Measurements from ENCODE around the gene BLOC1S5. TPM values are rescaled to one million over a fixed set of nuclear protein-coding genes. Genes with fewer than 3 reads are reported as not detected.

BLOC1S5 gene
- total and polyA plus RNA-seq, 9 of the 15 experiments (the other 6 are each of a cell fraction or from before 2014, with no cell fraction given), result 8.5 to 41.0 (median 27.7) TPM

GRCh38 chr6:7974938-7975763 is 89.0 kb downstream of the BLOC1S5 start (continued):
- TF ChIP-seq STAT6 (CRISPR knock-in tag; IDR thresholded peaks at IDR 0.05), result no peak
- no peak for TF ChIP-seq MXI1 (IDR thresholded peaks at IDR 0.05; ENCODE audit: low read depth, low read length)
- TF ChIP-seq C11orf30 (IDR thresholded peaks at IDR 0.05; ENCODE audit: low read depth), result peak; percentile 30; the same call in 1 of the 2 replicates
- no peak for TF ChIP-seq CBX2 (IDR thresholded peaks at IDR 0.05; ENCODE audit: insufficient read depth, low read length, poor library complexity, severe bottlenecking)
- TF ChIP-seq SRSF3 (IDR thresholded peaks at IDR 0.05; ENCODE audit: insufficient read depth, low read length), result no peak
- TF ChIP-seq PATZ1 (CRISPR knock-in tag; IDR thresholded peaks at IDR 0.05; ENCODE audit: borderline replicate concordance), result no peak
- TF ChIP-seq TRIM24 (IDR thresholded peaks at IDR 0.05), result peak; percentile 48 to 84; a peak in 3 of 4 replicates
- no peak for TF ChIP-seq ZZZ3 (IDR thresholded peaks at IDR 0.05)
- TF ChIP-seq ZBTB43 (CRISPR knock-in tag; IDR thresholded peaks at IDR 0.05), result no peak
- no peak for TF ChIP-seq RFX7 (CRISPR knock-in tag; IDR thresholded peaks at IDR 0.05)
- no peak for TF ChIP-seq RBM17 (IDR thresholded peaks at IDR 0.05; ENCODE audit: borderline replicate concordance, low read depth, low read length)
- TF ChIP-seq ZBTB2 (IDR thresholded peaks at IDR 0.05), result peak; percentile 85; the same call in 1 of the 2 replicates
- TF ChIP-seq FOXP1 (CRISPR knock-in tag; IDR thresholded peaks at IDR 0.05), result peak; percentile 72
- TF ChIP-seq THRB (CRISPR knock-in tag; conservative IDR thresholded peaks at IDR 0.05), result no peak
- peak; percentile 71; the same call in 1 of the 2 replicates for TF ChIP-seq ELF4 (CRISPR knock-in tag; IDR thresholded peaks at IDR 0.05)
- TF ChIP-seq VEZF1 (CRISPR knock-in tag; IDR thresholded peaks at IDR 0.05), result peak; percentile 33; the same call in 1 of the 2 replicates
